ENCODE data around the gene RFX8. TPM values are rescaled to one million over a fixed set of nuclear protein-coding genes. Genes with fewer than 3 reads are reported as not detected.

RFX8 gene
- total RNA-seq, 4 donors from 2014 or later = 0.27 TPM; not detected in 3

GRCh38 chr2:101492936-101493473 is 18.1 kb upstream of the RFX8 start:
- ATAC-seq = no peak
- in situ Hi-C loops (cut with MboI; ENCODE audit: low sequenced_read_pairs in 4 of 4) = no loop called here
- no peak overlapping the region for H3K27ac ChIP-seq
- TF ChIP-seq CTCF (IDR thresholded peaks at IDR 0.05 in 4 of 5, conservative IDR thresholded peaks at IDR 0.05 in 1 of 5) = no peak
- TF ChIP-seq POLR2A (IDR thresholded peaks at IDR 0.05) = no peak
- no peak for DNase-seq
- no peaks in the 10 kb centered on the region for H3K27me3 ChIP-seq
- H3K4me1 ChIP-seq = no peaks in the 10 kb centered on the region
- H3K9me3 ChIP-seq = no peaks in the 10 kb centered on the region
- H3K4me3 ChIP-seq = no peak overlapping the region
- H3K36me3 ChIP-seq = no peaks in the 10 kb centered on the region
- intact Hi-C loops (cut with DNase I; ENCODE audit: low total_unique reads) = no loop called here

- Histone ChIP-seq H3K36me3 (no peaks in the 10 kb centered on the region), H3K4me1 (no peaks in the 10 kb centered on the region), H3K9me3 (no peaks in the 10 kb centered on the region), H3K27ac (no peak overlapping the region), H3K4me3 (no peak overlapping the region), H3K27me3 (no peaks in the 10 kb centered on the region)
- intact Hi-C loops (cut with DNase I; ENCODE audit: low total_unique reads) = no loop called here
- no peak for TF ChIP-seq CTCF (IDR thresholded peaks at IDR 0.05 in 4 of 5, conservative IDR thresholded peaks at IDR 0.05 in 1 of 5)
- TF ChIP-seq POLR2A (IDR thresholded peaks at IDR 0.05) = no peak
- DNase-seq (no peak), ATAC-seq (no peak)
- in situ Hi-C loops (cut with MboI; ENCODE audit: low sequenced_read_pairs in 4 of 4) = no loop called here
Observed at GRCh38 chr2:101486994-101487393, 12.1 kb upstream of the RFX8 start.

- H3K27me3 ChIP-seq = no peaks in the 10 kb centered on the region
- TF ChIP-seq POLR2A (IDR thresholded peaks at IDR 0.05) (no peak), CTCF (IDR thresholded peaks at IDR 0.05 in 4 of 5, conservative IDR thresholded peaks at IDR 0.05 in 1 of 5) (no peak)
- H3K36me3 ChIP-seq = no peaks in the 10 kb centered on the region
- no peak overlapping the region for H3K4me3 ChIP-seq
- intact Hi-C loops (cut with DNase I; ENCODE audit: low total_unique reads) (no loop called here), in situ Hi-C loops (cut with MboI; ENCODE audit: low sequenced_read_pairs in 4 of 4) (no loop called here)
- DNase-seq (no peak), ATAC-seq (no peak)
- no peak overlapping the region for H3K27ac ChIP-seq
- H3K4me1 ChIP-seq = no peaks in the 10 kb centered on the region
- no peaks in the 10 kb centered on the region for H3K9me3 ChIP-seq
Observed at GRCh38 chr2:101486258-101486701, 11.4 kb upstream of the RFX8 start.

GRCh38 chr2:101485856-101486255 is 10.9 kb upstream of the RFX8 start:
- H3K4me3 ChIP-seq = no peak overlapping the region
- H3K4me1 ChIP-seq = no peaks in the 10 kb centered on the region
- TF ChIP-seq CTCF (IDR thresholded peaks at IDR 0.05 in 4 of 5, conservative IDR thresholded peaks at IDR 0.05 in 1 of 5) (no peak), POLR2A (IDR thresholded peaks at IDR 0.05) (no peak)
- no peaks in the 10 kb centered on the region for H3K27me3 ChIP-seq
- ATAC-seq (no peak), DNase-seq (no peak)
- H3K9me3 ChIP-seq = no peaks in the 10 kb centered on the region
- no peaks in the 10 kb centered on the region for H3K36me3 ChIP-seq
- in situ Hi-C loops (cut with MboI; ENCODE audit: low sequenced_read_pairs in 4 of 4) (no loop called here), intact Hi-C loops (cut with DNase I; ENCODE audit: low total_unique reads) (no loop called here)
- no peak overlapping the region for H3K27ac ChIP-seq

GRCh38 chr2:101480764-101481163 is 5.9 kb upstream of the RFX8 start:
- in situ Hi-C loops (cut with MboI; ENCODE audit: low sequenced_read_pairs in 4 of 4) (no loop called here), intact Hi-C loops (cut with DNase I; ENCODE audit: low total_unique reads) (no loop called here)
- no peak overlapping the region for H3K4me3 ChIP-seq
- no peak for TF ChIP-seq CTCF (IDR thresholded peaks at IDR 0.05 in 4 of 5, conservative IDR thresholded peaks at IDR 0.05 in 1 of 5)
- no peak for TF ChIP-seq POLR2A (IDR thresholded peaks at IDR 0.05)
- no peaks in the 10 kb centered on the region for H3K27me3 ChIP-seq
- DNase-seq (no peak), ATAC-seq (no peak)
- H3K9me3 ChIP-seq = no peaks in the 10 kb centered on the region
- no peaks in the 10 kb centered on the region for H3K4me1 ChIP-seq
- H3K36me3 ChIP-seq = no peaks in the 10 kb centered on the region
- no peak overlapping the region for H3K27ac ChIP-seq

Measured in gastrocnemius medialis (tissue), 4 donors.